ENCODE results near the gene NAT9.

The NAT9 gene

DNA sequence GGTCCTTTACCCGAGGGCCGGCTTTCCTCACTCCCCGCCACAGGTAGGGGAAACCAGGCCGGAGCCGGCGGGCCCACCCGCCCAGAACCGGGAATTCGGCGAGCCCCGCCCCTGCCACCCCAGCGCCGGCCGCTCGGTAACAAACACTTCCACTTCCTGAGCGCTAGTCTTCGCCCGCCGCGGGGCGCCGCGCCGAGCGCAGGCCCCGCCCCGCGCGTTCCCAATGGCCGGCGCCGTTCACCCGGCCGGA is 27.9 kb downstream of the NAT9 start:
- no peaks in the 10 kb centered on the region for H3K27me3 ChIP-seq (replicated peaks in 2 of 5; ENCODE audit: control insufficient read depth in 4 of 5, insufficient read depth in 5 of 5, low read length in 4 of 5)
- peaks cover 21 to 88% (median 83%) of the 10 kb centered on the region in 4 experiments for H3K4me1 ChIP-seq (ENCODE audit: control extremely low read depth in 1 of 4, control insufficient read depth in 4 of 4, insufficient read depth in 4 of 4, low read length in 3 of 4)
- no peaks in the 10 kb centered on the region for H3K9me3 ChIP-seq (ENCODE audit: control extremely low read depth in 1 of 5, control insufficient read depth in 4 of 5, insufficient read depth in 2 of 5, low read depth in 1 of 5, low read length in 4 of 5)
- CTCF ChIA-PET: interaction anchor here (0.7 to 4.7 kb wide), 4 partner anchors 10 to 91 kb away, joined by 3 to 154 read pairs (median 90); partner anchors contain the start of gene NAT9
- POLR2A ChIA-PET: interaction anchor here (0.6 to 6.3 kb wide), 8 partner anchors 8 to 474 kb away, joined by 3 to 71 read pairs (median 4); partner anchors contain the start of genes DNAI2, NAT9 and RAB37
- 0% methylated on average over 23 of the region's 34 CpGs for WGBS (ENCODE audit: insufficient coverage)
- peaks cover 0 to 24% (median 19%) of the 10 kb centered on the region in 4 experiments for H3K36me3 ChIP-seq (ENCODE audit: control insufficient read depth in 4 of 4, insufficient read depth in 4 of 4, low read length in 3 of 4)
- H3K27ac ChIP-seq (ENCODE audit: insufficient read depth in 1 of 2, low read depth in 1 of 2, low read length in 2 of 2, poor library complexity in 1 of 2, severe bottlenecking in 2 of 2): peak overlapping the region in 1 of 2 experiments; percentile 64
- DNase-seq: no peak
- peak overlapping the region; percentile 28 to 98 (median 95) for H3K4me3 ChIP-seq (ENCODE audit: control insufficient read depth in 1 of 7, extremely low read depth in 1 of 7, insufficient read depth in 4 of 7, low read depth in 2 of 7, low read length in 6 of 7)

DNA sequence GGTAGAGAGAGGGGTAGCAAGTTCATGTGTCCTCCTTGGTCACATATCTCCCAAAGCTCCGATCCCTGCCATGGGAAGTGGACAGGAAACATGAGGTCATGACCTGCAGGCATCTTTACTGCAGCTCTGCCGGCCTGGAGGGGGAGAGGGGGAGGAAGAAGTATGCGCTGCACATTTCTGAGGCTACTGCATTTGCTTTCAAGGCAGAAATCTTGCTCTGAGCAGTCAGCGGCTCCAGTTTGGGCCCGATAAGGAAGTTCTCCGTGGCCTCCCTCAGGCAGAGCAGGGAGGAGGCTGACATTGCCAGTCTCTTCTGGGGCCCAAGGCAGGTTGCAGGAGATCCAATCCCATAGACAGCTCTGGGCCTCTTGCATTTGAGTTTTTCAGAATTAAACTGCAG is 29.2 kb downstream of the NAT9 start:
- peak; percentile 40 to 68 (median 63) for DNase-seq
- ChIA-PET POLR2A (interaction anchor here (5.4 to 6.3 kb wide), 2 partner anchors 9 to 13 kb away, joined by 36 to 71 read pairs; partner anchors contain the start of gene RAB37), CTCF (interaction anchor here (0.9 to 4.7 kb wide), 10 partner anchors 10 to 118 kb away, joined by 3 to 154 read pairs (median 22); partner anchors contain the start of genes NAT9 and RAB37)
- H3K4me1 ChIP-seq (ENCODE audit: control extremely low read depth in 1 of 4, control insufficient read depth in 4 of 4, insufficient read depth in 4 of 4, low read length in 3 of 4): peaks cover 21 to 86% (median 83%) of the 10 kb centered on the region in 4 experiments
- 18% methylated on average over 5 of the region's 6 CpGs for WGBS (ENCODE audit: insufficient coverage)
- no peak overlapping the region for H3K27ac ChIP-seq (ENCODE audit: insufficient read depth in 1 of 2, low read depth in 1 of 2, low read length in 2 of 2, poor library complexity in 1 of 2, severe bottlenecking in 2 of 2)
- H3K9me3 ChIP-seq (ENCODE audit: control extremely low read depth in 1 of 5, control insufficient read depth in 4 of 5, insufficient read depth in 2 of 5, low read depth in 1 of 5, low read length in 4 of 5): no peaks in the 10 kb centered on the region
- no peaks in the 10 kb centered on the region for H3K27me3 ChIP-seq (replicated peaks in 2 of 5; ENCODE audit: control insufficient read depth in 4 of 5, insufficient read depth in 5 of 5, low read length in 4 of 5)
- H3K4me3 ChIP-seq (ENCODE audit: control insufficient read depth in 1 of 7, extremely low read depth in 1 of 7, insufficient read depth in 4 of 7, low read depth in 2 of 7, low read length in 6 of 7): peak overlapping the region in 2 of 7 experiments; percentile 3 to 26
- peaks cover 0 to 23% (median 16%) of the 10 kb centered on the region in 4 experiments for H3K36me3 ChIP-seq (ENCODE audit: control insufficient read depth in 4 of 4, insufficient read depth in 4 of 4, low read length in 3 of 4)

DNA sequence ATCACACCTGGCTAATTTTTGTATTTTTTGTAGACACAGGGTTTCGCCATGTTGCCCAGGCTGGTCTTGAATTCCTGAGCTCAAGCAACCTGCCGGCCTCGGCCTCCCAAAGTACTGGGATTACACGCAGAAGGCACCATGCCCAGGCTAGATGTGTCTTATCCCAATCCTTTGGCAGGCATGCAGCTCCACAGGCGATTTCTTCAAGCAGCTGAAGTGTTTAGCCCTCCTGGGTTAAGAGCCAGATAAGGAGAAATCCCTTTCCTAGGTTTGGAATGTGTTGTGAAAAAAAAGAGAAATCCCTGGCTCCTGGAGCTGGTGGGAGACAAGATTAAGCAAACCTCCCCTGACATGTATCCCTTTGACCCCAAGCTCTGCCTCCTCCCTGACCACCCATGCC is 29.8 kb downstream of the NAT9 start:
- 98% methylated on average over 5 of the region's 5 CpGs for WGBS (ENCODE audit: insufficient coverage)
- Histone ChIP-seq H3K9me3 (ENCODE audit: control extremely low read depth in 1 of 5, control insufficient read depth in 4 of 5, insufficient read depth in 2 of 5, low read depth in 1 of 5, low read length in 4 of 5) (no peaks in the 10 kb centered on the region), H3K27ac (ENCODE audit: insufficient read depth in 1 of 2, low read depth in 1 of 2, low read length in 2 of 2, poor library complexity in 1 of 2, severe bottlenecking in 2 of 2) (no peak overlapping the region), H3K4me1 (ENCODE audit: control extremely low read depth in 1 of 4, control insufficient read depth in 4 of 4, insufficient read depth in 4 of 4, low read length in 3 of 4) (peaks cover 19 to 86% (median 83%) of the 10 kb centered on the region in 4 experiments), H3K4me3 (ENCODE audit: control insufficient read depth in 1 of 7, extremely low read depth in 1 of 7, insufficient read depth in 4 of 7, low read depth in 2 of 7, low read length in 6 of 7) (no peak overlapping the region), H3K27me3 (replicated peaks in 2 of 5; ENCODE audit: control insufficient read depth in 4 of 5, insufficient read depth in 5 of 5, low read length in 4 of 5) (no peaks in the 10 kb centered on the region), H3K36me3 (ENCODE audit: control insufficient read depth in 4 of 4, insufficient read depth in 4 of 4, low read length in 3 of 4) (peaks cover 0 to 23% (median 16%) of the 10 kb centered on the region in 4 experiments)
- ChIA-PET CTCF (interaction anchor here (0.9 to 4.7 kb wide), 13 partner anchors 9 to 118 kb away, joined by 3 to 154 read pairs (median 15); partner anchors contain the start of genes NAT9 and RAB37), POLR2A (interaction anchor here (5.4 to 6.3 kb wide), 2 partner anchors 9 to 14 kb away, joined by 36 to 71 read pairs; partner anchors contain the start of gene RAB37)
- DNase-seq: no peak

DNA sequence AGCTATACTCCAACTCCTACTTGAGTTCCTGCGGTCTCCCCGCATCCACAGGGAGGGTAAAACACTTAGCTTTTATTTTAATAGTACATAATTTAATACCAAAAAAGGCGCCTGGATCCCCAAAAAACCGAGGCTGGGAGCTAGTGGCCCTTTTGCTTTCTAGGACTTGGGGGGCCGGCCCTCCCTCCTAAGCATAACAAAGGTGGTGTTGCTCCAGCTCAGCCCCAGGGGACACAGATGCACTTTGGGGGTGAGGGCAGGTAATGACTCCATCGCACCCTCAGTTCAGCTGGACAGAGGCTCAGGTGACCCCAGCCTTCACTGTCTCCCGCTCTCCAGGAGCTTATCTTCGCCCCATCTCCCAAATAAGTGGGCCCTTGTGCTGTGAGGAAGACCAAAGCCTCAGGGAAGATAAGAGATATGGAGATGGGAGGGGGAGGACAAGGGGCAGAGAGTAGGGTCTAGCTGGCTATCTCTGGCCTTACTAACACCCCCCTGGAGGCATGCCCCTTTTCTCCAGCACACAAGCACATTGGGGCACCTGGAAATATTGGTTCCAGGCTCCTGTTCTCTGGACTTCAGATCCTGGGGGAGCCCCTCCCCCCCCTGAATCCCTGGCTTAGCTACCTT is 30.5 kb downstream of the NAT9 start:
- Histone ChIP-seq H3K36me3 (ENCODE audit: control insufficient read depth in 4 of 4, insufficient read depth in 4 of 4, low read length in 3 of 4) (peaks cover 0 to 27% (median 16%) of the 10 kb centered on the region in 4 experiments), H3K9me3 (ENCODE audit: control extremely low read depth in 1 of 5, control insufficient read depth in 4 of 5, insufficient read depth in 2 of 5, low read depth in 1 of 5, low read length in 4 of 5) (no peaks in the 10 kb centered on the region), H3K4me1 (ENCODE audit: control extremely low read depth in 1 of 4, control insufficient read depth in 4 of 4, insufficient read depth in 4 of 4, low read length in 3 of 4) (peaks cover 15 to 86% (median 83%) of the 10 kb centered on the region in 4 experiments), H3K27me3 (replicated peaks in 2 of 5; ENCODE audit: control insufficient read depth in 4 of 5, insufficient read depth in 5 of 5, low read length in 4 of 5) (no peaks in the 10 kb centered on the region), H3K4me3 (ENCODE audit: control insufficient read depth in 1 of 7, extremely low read depth in 1 of 7, insufficient read depth in 4 of 7, low read depth in 2 of 7, low read length in 6 of 7) (no peak overlapping the region), H3K27ac (ENCODE audit: insufficient read depth in 1 of 2, low read depth in 1 of 2, low read length in 2 of 2, poor library complexity in 1 of 2, severe bottlenecking in 2 of 2) (no peak overlapping the region)
- WGBS (ENCODE audit: insufficient coverage): 89% methylated on average over 3 of the region's 8 CpGs
- DNase-seq: no peak
- ChIA-PET POLR2A (interaction anchor here (1.9 kb wide), 1 partner anchor 25 kb away, joined by 5 read pairs; no protein-coding TSS in a partner anchor), CTCF (interaction anchor here (0.8 to 4.7 kb wide), 18 partner anchors 9 to 122 kb away, joined by 3 to 154 read pairs (median 8); partner anchors contain the start of genes NAT9 and RAB37)

DNA sequence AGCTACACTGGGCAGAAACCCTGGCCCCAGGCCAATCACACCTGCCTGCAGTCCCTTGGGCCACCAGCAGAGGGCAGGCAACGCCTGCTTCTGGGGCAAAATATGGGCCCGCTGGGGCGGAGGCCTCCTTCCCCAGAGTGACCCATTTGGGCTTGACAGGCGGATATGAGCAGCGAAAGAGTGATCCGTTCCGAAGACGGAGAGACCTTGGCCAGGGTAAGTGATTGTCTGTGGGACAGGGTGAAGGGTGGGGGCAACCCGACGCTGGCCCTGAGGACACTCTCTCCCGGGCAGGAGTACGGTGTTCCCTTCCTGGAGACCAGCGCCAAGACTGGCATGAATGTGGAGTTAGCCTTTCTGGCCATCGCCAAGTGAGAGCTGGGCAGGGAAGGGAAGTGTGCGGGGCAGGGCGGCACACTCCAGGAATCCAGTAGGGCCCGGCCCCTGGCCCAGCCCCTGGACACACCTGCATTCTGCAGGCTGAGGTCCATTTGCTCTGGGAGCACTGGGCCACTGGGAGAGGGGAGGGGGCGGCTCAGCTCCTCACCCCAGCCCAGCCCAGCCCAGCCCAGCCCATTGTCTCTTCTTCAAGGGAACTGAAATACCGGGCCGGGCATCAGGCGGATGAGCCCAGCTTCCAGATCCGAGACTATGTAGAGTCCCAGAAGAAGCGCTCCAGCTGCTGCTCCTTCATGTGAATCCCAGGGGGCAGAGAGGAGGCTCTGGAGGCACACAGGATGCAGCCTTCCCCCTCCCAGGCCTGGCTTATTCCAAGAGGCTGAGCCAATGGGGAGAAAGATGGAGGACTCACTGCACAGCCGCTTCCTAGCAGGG is 31.2 kb downstream of the NAT9 start:
- H3K9me3 ChIP-seq (ENCODE audit: control extremely low read depth in 1 of 5, control insufficient read depth in 4 of 5, insufficient read depth in 2 of 5, low read depth in 1 of 5, low read length in 4 of 5): no peaks in the 10 kb centered on the region
- H3K4me1 ChIP-seq (ENCODE audit: control extremely low read depth in 1 of 4, control insufficient read depth in 4 of 4, insufficient read depth in 4 of 4, low read length in 3 of 4): peaks cover 15 to 86% (median 83%) of the 10 kb centered on the region in 4 experiments
- peak overlapping the region in 3 of 7 experiments; percentile 0 to 47 (median 20) for H3K4me3 ChIP-seq (ENCODE audit: control insufficient read depth in 1 of 7, extremely low read depth in 1 of 7, insufficient read depth in 4 of 7, low read depth in 2 of 7, low read length in 6 of 7)
- CTCF ChIA-PET: interaction anchor here (0.8 to 4.7 kb wide), 21 partner anchors 8 to 123 kb away, joined by 3 to 154 read pairs (median 5); partner anchors contain the start of genes NAT9 and RAB37
- no peaks in the 10 kb centered on the region for H3K27me3 ChIP-seq (replicated peaks in 2 of 5; ENCODE audit: control insufficient read depth in 4 of 5, insufficient read depth in 5 of 5, low read length in 4 of 5)
- peaks cover 0 to 31% (median 16%) of the 10 kb centered on the region in 4 experiments for H3K36me3 ChIP-seq (ENCODE audit: control insufficient read depth in 4 of 4, insufficient read depth in 4 of 4, low read length in 3 of 4)
- no peak overlapping the region for H3K27ac ChIP-seq (ENCODE audit: insufficient read depth in 1 of 2, low read depth in 1 of 2, low read length in 2 of 2, poor library complexity in 1 of 2, severe bottlenecking in 2 of 2)
- whole genome bisulfite sequencing (ENCODE audit: insufficient coverage): 51% methylated on average over 20 of the region's 24 CpGs
- POLR2A ChIA-PET: interaction anchor here (0.5 to 1.9 kb wide), 3 partner anchors 15 to 67 kb away, joined by 3 to 5 read pairs (median 3); no protein-coding TSS in a partner anchor
- peak; percentile 57 to 69 (median 65) for DNase-seq

DNA sequence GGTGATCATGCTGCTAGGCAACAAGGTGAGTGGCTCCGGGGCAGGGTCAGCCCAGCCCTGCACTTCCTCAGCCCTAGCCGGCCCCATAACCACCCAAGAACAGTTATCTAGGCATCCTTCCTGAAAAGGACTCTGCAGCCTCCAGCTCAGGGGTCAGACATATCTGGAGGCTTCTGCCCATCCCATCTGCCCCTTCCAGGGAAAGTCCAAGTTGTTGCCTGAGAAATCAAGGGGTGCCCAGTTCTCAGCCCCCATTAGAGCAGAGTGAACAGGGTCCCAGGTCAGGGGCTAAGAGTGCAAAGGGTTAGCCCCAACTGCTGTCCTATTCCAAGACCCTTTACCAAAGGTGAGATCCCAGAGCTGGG is 31.8 kb downstream of the NAT9 start:
- Histone ChIP-seq H3K36me3 (ENCODE audit: control insufficient read depth in 4 of 4, insufficient read depth in 4 of 4, low read length in 3 of 4) (peaks cover 0 to 31% (median 16%) of the 10 kb centered on the region in 4 experiments), H3K27ac (ENCODE audit: insufficient read depth in 1 of 2, low read depth in 1 of 2, low read length in 2 of 2, poor library complexity in 1 of 2, severe bottlenecking in 2 of 2) (no peak overlapping the region), H3K27me3 (replicated peaks in 2 of 5; ENCODE audit: control insufficient read depth in 4 of 5, insufficient read depth in 5 of 5, low read length in 4 of 5) (no peaks in the 10 kb centered on the region), H3K9me3 (ENCODE audit: control extremely low read depth in 1 of 5, control insufficient read depth in 4 of 5, insufficient read depth in 2 of 5, low read depth in 1 of 5, low read length in 4 of 5) (no peaks in the 10 kb centered on the region), H3K4me1 (ENCODE audit: control extremely low read depth in 1 of 4, control insufficient read depth in 4 of 4, insufficient read depth in 4 of 4, low read length in 3 of 4) (peaks cover 15 to 87% (median 86%) of the 10 kb centered on the region in 4 experiments), H3K4me3 (ENCODE audit: control insufficient read depth in 1 of 7, extremely low read depth in 1 of 7, insufficient read depth in 4 of 7, low read depth in 2 of 7, low read length in 6 of 7) (peak overlapping the region in 2 of 7 experiments; percentile 0 to 20)
- WGBS (ENCODE audit: insufficient coverage): 40% methylated on average over 2 of the region's 2 CpGs
- POLR2A ChIA-PET: interaction anchor here (0.6 to 1.9 kb wide), 3 partner anchors 10 to 67 kb away, joined by 3 to 5 read pairs (median 3); no protein-coding TSS in a partner anchor
- CTCF ChIA-PET: interaction anchor here (0.8 to 4.7 kb wide), 12 partner anchors 9 to 118 kb away, joined by 3 to 154 read pairs (median 5); partner anchors contain the start of gene NAT9
- no peak for DNase-seq
